ENCODE results near the gene RHOH. TPM values are rescaled to one million over a fixed set of nuclear protein-coding genes. Genes with fewer than 3 reads are reported as not detected.

RHOH gene
- total and polyA plus RNA-seq, 9 of the 15 experiments (the other 6 are each of a cell fraction or from before 2014, with no cell fraction given), result 14.3 to 37.7 (median 23.2) TPM

- DNase-seq (ENCODE audit: extremely low read depth in 1 of 4, low spot score in 3 of 4) (no peak), ATAC-seq (no peak), FAIRE-seq (no peak)
- Histone ChIP-seq H3K9me1 (ENCODE audit: control insufficient read depth, insufficient read depth, low read length) (no peaks in the 10 kb centered on the region), H4K20me1 (replicated peaks; ENCODE audit: control insufficient read depth, insufficient read depth, low read length) (no peaks in the 10 kb centered on the region), H3K4me2 (ENCODE audit: insufficient read depth, low read length) (0 out of 2 replicates have a peak overlapping the region, but pooled peaks have one; percentile 19), H3K27ac (ENCODE audit: extremely low read depth, low read depth, low read length) (peak overlapping the region; percentile 85), H3K27me3 (ENCODE audit: control insufficient read depth in 2 of 2, insufficient read depth in 2 of 2, low read length in 2 of 2) (no peaks in the 10 kb centered on the region), H3K36me3 (ENCODE audit: control insufficient read depth, insufficient read depth, low read length) (peaks cover 2% of the 10 kb centered on the region; the same call in 1 of the 3 replicates), H3K79me2 (ENCODE audit: control insufficient read depth, insufficient read depth, low read length) (peaks cover 98% of the 10 kb centered on the region), H3K9me3 (replicated peaks; ENCODE audit: control insufficient read depth, insufficient read depth, low read depth, low read length) (no peaks in the 10 kb centered on the region), H3K4me3 (0 out of 2 replicates have a peak overlapping the region, but pooled peaks have one; percentile 3), H2AFZ (ENCODE audit: low read depth, low read length) (peak overlapping the region; percentile 73), H3K4me1 (replicated peaks in 1 of 2; ENCODE audit: control insufficient read depth in 2 of 2, insufficient read depth in 2 of 2, low read length in 2 of 2) (peaks cover 30 to 43% of the 10 kb centered on the region in 2 experiments; a peak in 4 of 5 replicates), H3K9ac (ENCODE audit: insufficient read depth in 1 of 2, low read depth in 2 of 2, low read length in 2 of 2) (peak overlapping the region in 1 of 2 experiments; percentile 55; a peak in 3 of 4 replicates)
- WGBS (ENCODE audit: insufficient coverage, low coverage, missing lambda C conversion rate), result 52% methylated on average over 3 of the region's 3 CpGs
- intact Hi-C loops (cut with micrococcal nuclease) (no loop called here), in situ Hi-C loops (cut with MboI) (no loop called here)
- POLR2A ChIA-PET, result interaction anchor here (0.6 kb wide), 1 partner anchor 19 kb away, joined by 3 read pairs; no protein-coding TSS in a partner anchor
- CTCF ChIA-PET (ENCODE audit: low intra/inter-chr PET ratio), result no interaction called here
- no TSS peak for BruUV-seq (replicated peaks)
- TF ChIP-seq, protein P1, sequence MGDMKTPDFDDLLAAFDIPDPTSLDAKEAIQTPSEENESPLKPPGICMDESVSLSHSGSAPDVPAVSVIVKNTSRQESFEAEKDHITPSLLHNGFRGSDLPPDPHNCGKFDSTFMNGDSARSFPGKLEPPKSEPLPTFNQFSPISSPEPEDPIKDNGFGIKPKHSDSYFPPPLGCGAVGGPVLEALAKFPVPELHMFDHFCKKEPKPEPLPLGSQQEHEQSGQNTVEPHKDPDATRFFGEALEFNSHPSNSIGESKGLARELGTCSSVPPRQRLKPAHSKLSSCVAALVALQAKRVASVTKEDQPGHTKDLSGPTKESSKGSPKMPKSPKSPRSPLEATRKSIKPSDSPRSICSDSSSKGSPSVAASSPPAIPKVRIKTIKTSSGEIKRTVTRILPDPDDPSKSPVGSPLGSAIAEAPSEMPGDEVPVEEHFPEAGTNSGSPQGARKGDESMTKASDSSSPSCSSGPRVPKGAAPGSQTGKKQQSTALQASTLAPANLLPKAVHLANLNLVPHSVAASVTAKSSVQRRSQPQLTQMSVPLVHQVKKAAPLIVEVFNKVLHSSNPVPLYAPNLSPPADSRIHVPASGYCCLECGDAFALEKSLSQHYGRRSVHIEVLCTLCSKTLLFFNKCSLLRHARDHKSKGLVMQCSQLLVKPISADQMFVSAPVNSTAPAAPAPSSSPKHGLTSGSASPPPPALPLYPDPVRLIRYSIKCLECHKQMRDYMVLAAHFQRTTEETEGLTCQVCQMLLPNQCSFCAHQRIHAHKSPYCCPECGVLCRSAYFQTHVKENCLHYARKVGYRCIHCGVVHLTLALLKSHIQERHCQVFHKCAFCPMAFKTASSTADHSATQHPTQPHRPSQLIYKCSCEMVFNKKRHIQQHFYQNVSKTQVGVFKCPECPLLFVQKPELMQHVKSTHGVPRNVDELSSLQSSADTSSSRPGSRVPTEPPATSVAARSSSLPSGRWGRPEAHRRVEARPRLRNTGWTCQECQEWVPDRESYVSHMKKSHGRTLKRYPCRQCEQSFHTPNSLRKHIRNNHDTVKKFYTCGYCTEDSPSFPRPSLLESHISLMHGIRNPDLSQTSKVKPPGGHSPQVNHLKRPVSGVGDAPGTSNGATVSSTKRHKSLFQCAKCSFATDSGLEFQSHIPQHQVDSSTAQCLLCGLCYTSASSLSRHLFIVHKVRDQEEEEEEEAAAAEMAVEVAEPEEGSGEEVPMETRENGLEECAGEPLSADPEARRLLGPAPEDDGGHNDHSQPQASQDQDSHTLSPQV (IDR thresholded peaks at IDR 0.05), result peak; percentile 25; the same call in 1 of the 2 replicates
- TF ChIP-seq, protein P2, sequence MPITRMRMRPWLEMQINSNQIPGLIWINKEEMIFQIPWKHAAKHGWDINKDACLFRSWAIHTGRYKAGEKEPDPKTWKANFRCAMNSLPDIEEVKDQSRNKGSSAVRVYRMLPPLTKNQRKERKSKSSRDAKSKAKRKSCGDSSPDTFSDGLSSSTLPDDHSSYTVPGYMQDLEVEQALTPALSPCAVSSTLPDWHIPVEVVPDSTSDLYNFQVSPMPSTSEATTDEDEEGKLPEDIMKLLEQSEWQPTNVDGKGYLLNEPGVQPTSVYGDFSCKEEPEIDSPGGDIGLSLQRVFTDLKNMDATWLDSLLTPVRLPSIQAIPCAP (CRISPR knock-in tag; IDR thresholded peaks at IDR 0.05; ENCODE audit: borderline replicate concordance), result no peak
- 0 out of 2 replicates have a peak, but pooled peaks have one; percentile 7 for TF ChIP-seq RBFOX2 (IDR thresholded peaks at IDR 0.05; ENCODE audit: low read depth, low read length)
Observed at GRCh38 chr4:40202474-40202873, 5.6 kb downstream of the RHOH start.

Measured in K562 (cell line).